ENCODE results near the gene SYNDIG1. TPM values are rescaled to one million over a fixed set of nuclear protein-coding genes. Genes with fewer than 3 reads are reported as not detected.

Gene SYNDIG1
- total RNA-seq, 4 donors from 2014 or later, result 0.27 to 0.32 TPM; not detected in 2

GRCh38 chr20:24485981-24486380 lies 16.6 kb downstream of the SYNDIG1 start:
- Histone ChIP-seq H3K27ac (no peak overlapping the region), H3K4me1 (no peaks in the 10 kb centered on the region), H3K4me3 (no peak overlapping the region), H3K9me3 (no peaks in the 10 kb centered on the region), H3K36me3 (no peaks in the 10 kb centered on the region), H3K27me3 (no peaks in the 10 kb centered on the region)
- TF ChIP-seq POLR2AphosphoS5 (IDR thresholded peaks at IDR 0.05) (no peak), CTCF (IDR thresholded peaks at IDR 0.05) (no peak), EP300 (IDR thresholded peaks at IDR 0.05; ENCODE audit: low read depth) (no peak), POLR2A (IDR thresholded peaks at IDR 0.05) (no peak)
- no peak for DNase-seq
- 80% methylated on average over 1 of the region's 1 CpG; no CpG with 5 or more reads in 1 of the 2 donors for WGBS, 2 donors (ENCODE audit: low coverage in 1 of 2)
- in situ Hi-C loops (cut with MboI; ENCODE audit: low pct_ligation_motif_present in 1 of 4, low pct_unique_long_range_greater_than_20kb in 1 of 4, low sequenced_read_pairs in 3 of 4), result no loop called here
- intact Hi-C loops (cut with DNase I; ENCODE audit: low total_unique reads), result no loop called here

GRCh38 chr20:24487240-24487639 lies 17.8 kb downstream of the SYNDIG1 start:
- DNase-seq, result no peak
- intact Hi-C loops (cut with DNase I; ENCODE audit: low total_unique reads), result no loop called here
- in situ Hi-C loops (cut with MboI; ENCODE audit: low pct_ligation_motif_present in 1 of 4, low pct_unique_long_range_greater_than_20kb in 1 of 4, low sequenced_read_pairs in 3 of 4), result no loop called here
- Histone ChIP-seq H3K4me1 (no peaks in the 10 kb centered on the region), H3K36me3 (no peaks in the 10 kb centered on the region), H3K9me3 (no peaks in the 10 kb centered on the region), H3K27me3 (no peaks in the 10 kb centered on the region), H3K4me3 (no peak overlapping the region), H3K27ac (no peak overlapping the region)
- 43 to 69% methylated on average over 1 to 4 of the region's 4 CpGs for WGBS, 2 donors (ENCODE audit: low coverage in 1 of 2)
- no peak for TF ChIP-seq EP300 (IDR thresholded peaks at IDR 0.05; ENCODE audit: low read depth)
- TF ChIP-seq POLR2A (IDR thresholded peaks at IDR 0.05), result no peak
- TF ChIP-seq CTCF (IDR thresholded peaks at IDR 0.05), result no peak
- no peak for TF ChIP-seq POLR2AphosphoS5 (IDR thresholded peaks at IDR 0.05)

GRCh38 chr20:24487648-24488047 lies 18.2 kb downstream of the SYNDIG1 start:
- no peaks in the 10 kb centered on the region for H3K36me3 ChIP-seq
- TF ChIP-seq EP300 (IDR thresholded peaks at IDR 0.05; ENCODE audit: low read depth), result no peak
- TF ChIP-seq CTCF (IDR thresholded peaks at IDR 0.05), result no peak
- TF ChIP-seq POLR2AphosphoS5 (IDR thresholded peaks at IDR 0.05), result no peak
- no peak for TF ChIP-seq POLR2A (IDR thresholded peaks at IDR 0.05)
- intact Hi-C loops (cut with DNase I; ENCODE audit: low total_unique reads), result no loop called here
- no peak for DNase-seq
- WGBS, 2 donors (ENCODE audit: low coverage in 1 of 2), result 68% methylated on average over 7 of the region's 7 CpGs; no CpG with 5 or more reads in 1 of the 2 donors
- no peak overlapping the region for H3K27ac ChIP-seq
- no peak overlapping the region for H3K4me3 ChIP-seq
- no peaks in the 10 kb centered on the region for H3K4me1 ChIP-seq
- in situ Hi-C loops (cut with MboI; ENCODE audit: low pct_ligation_motif_present in 1 of 4, low pct_unique_long_range_greater_than_20kb in 1 of 4, low sequenced_read_pairs in 3 of 4), result no loop called here
- no peaks in the 10 kb centered on the region for H3K9me3 ChIP-seq
- H3K27me3 ChIP-seq, result no peaks in the 10 kb centered on the region

- DNase-seq, result no peak
Observed at GRCh38 chr20:24488064-24488799, 18.8 kb downstream of the SYNDIG1 start.

More at GRCh38 chr20:24488064-24488799, 18.8 kb downstream of the SYNDIG1 start:
- H3K27ac ChIP-seq, result no peak overlapping the region
- no peaks in the 10 kb centered on the region for H3K9me3 ChIP-seq
- no peaks in the 10 kb centered on the region for H3K27me3 ChIP-seq
- in situ Hi-C loops (cut with MboI; ENCODE audit: low pct_ligation_motif_present in 1 of 4, low pct_unique_long_range_greater_than_20kb in 1 of 4, low sequenced_read_pairs in 3 of 4) (no loop called here), intact Hi-C loops (cut with DNase I; ENCODE audit: low total_unique reads) (no loop called here)
- no peaks in the 10 kb centered on the region for H3K4me1 ChIP-seq
- TF ChIP-seq POLR2A (IDR thresholded peaks at IDR 0.05) (no peak), POLR2AphosphoS5 (IDR thresholded peaks at IDR 0.05) (no peak), CTCF (IDR thresholded peaks at IDR 0.05) (no peak), EP300 (IDR thresholded peaks at IDR 0.05; ENCODE audit: low read depth) (no peak)
- no peak overlapping the region for H3K4me3 ChIP-seq
- H3K36me3 ChIP-seq, result no peaks in the 10 kb centered on the region
- WGBS, 2 donors (ENCODE audit: low coverage in 1 of 2), result 27 to 45% methylated on average over 4 to 11 of the region's 11 CpGs

Data from transverse colon (tissue), 4 donors.